Gastrocnemius medialis (tissue), 4 donors: Measurements from ENCODE around the gene PTPRM. TPM values are rescaled to one million over a fixed set of nuclear protein-coding genes. Genes with fewer than 3 reads are reported as not detected.

Experiments used
- ATAC-seq, 2 donors: fragments of 150-250 bp; one replicate each; pipeline ENCODE4 v1.9.1; 2016
- DNase-seq, 2 donors: peaks; one replicate each; pipeline ENCODE4 v3.0.0-alpha.2; 2019
- H3K27ac ChIP-seq, 4 donors: fragments of 200-600 bp; sonication (generic); 1 replicate in 1 of 4; 2 replicates in 3 of 4; pipeline ENCODE4 v1.5.1; 2016 to 2018; ENCODE audit warnings: mild to moderate bottlenecking in 2 of 4, moderate library complexity in 1 of 4
- H3K27me3 ChIP-seq, 3 donors: fragments of 200-600 bp; sonication (generic) in 2 of 3; 1 replicate in 1 of 3; 2 replicates in 2 of 3; pipeline versions ENCODE4 v1.5.1 to v1.6.0; 2016 to 2019; ENCODE audit warnings: mild to moderate bottlenecking in 1 of 3, moderate library complexity in 1 of 3
- H3K36me3 ChIP-seq, 2 donors: fragments of 200-600 bp; sonication (generic) in 1 of 2; one replicate each; pipeline ENCODE4 v1.5.1; 2017 to 2018
- H3K4me1 ChIP-seq, 2 donors: fragments of 200-600 bp; sonication (generic) in 1 of 2; one replicate each; pipeline ENCODE4 v1.5.1; 2016 to 2017; ENCODE audit warnings: mild to moderate bottlenecking in 2 of 2
- H3K4me3 ChIP-seq, 4 donors: fragments of 200-600 bp; sonication (generic) in 3 of 4; 1 replicate in 1 of 4; 2 replicates in 3 of 4; pipeline ENCODE4 v1.5.1; 2016 to 2019; ENCODE audit warnings: mild to moderate bottlenecking in 2 of 4
- H3K9me3 ChIP-seq, 3 donors: fragments of 200-600 bp; sonication (generic) in 2 of 3; 1 replicate in 1 of 3; 2 replicates in 2 of 3; pipeline ENCODE4 v1.5.1; 2016 to 2019
- CTCF ChIP-seq, 5 experiments: fragments of 450-650 bp in 3 of 5; fragments of 200-600 bp in 2 of 5; sonication (generic) in 2 of 5; IDR thresholded peaks in 4 of 5; conservative IDR thresholded peaks in 1 of 5; 1 replicate in 4 of 5; 2 replicates in 1 of 5; pipeline ENCODE4 v1.5.1; 2016 to 2019; ENCODE audit warnings: antibody characterized with exemption in 5 of 5, mild to moderate bottlenecking in 3 of 5, moderate library complexity in 3 of 5
- POLR2A ChIP-seq, 2 donors: fragments of 450-650 bp; IDR thresholded peaks; one replicate each; pipeline ENCODE4 v1.6.1; 2017; ENCODE audit warnings: antibody characterized with exemption in 2 of 2, mild to moderate bottlenecking in 2 of 2, moderate library complexity in 2 of 2
- in situ Hi-C, 4 donors: fragments of 200-750 bp; cut with MboI; loops; one replicate each; pipeline versions ENCODE4 v1.15.0 to v1.8.0; 2017; ENCODE audit warnings: low sequenced_read_pairs in 4 of 4
- intact Hi-C: fragments of 100-400 bp; cut with DNase I; formaldehyde crosslinking; loops from one replicate; pipeline ENCODE4 v1.15.1; 2023; ENCODE audit warnings: low total_unique reads
- total RNA-seq, 4 donors: library from RNA; depleted of rRNA; stranded (reverse); fragments of >200 nt; gene quantifications; one replicate each; pipeline versions ENCODE4 v1.1.0 to v1.2.3, GENCODE V29; 2016

PTPRM gene
- total RNA-seq, 4 donors from 2014 or later: 52.6 to 79.3 (median 63.8) TPM

- Histone ChIP-seq H3K27me3 (no peaks in the 10 kb centered on the region), H3K27ac (no peak overlapping the region), H3K4me3 (no peak overlapping the region), H3K9me3 (no peaks in the 10 kb centered on the region), H3K4me1 (no peaks in the 10 kb centered on the region), H3K36me3 (peaks cover 0 to 9% of the 10 kb centered on the region in 2 donors)
- no peak for DNase-seq
- in situ Hi-C loops (no loop called here), intact Hi-C loops (no loop called here)
- ATAC-seq: no peak
- no peak for TF ChIP-seq POLR2A (IDR thresholded peaks at IDR 0.05)
These were observed 845.0 kb downstream of the PTPRM start for GRCh38 chr18:8412117-8412516.

GRCh38 chr18:8413189-8413588 is 846.1 kb downstream of the PTPRM start:
- Histone ChIP-seq H3K36me3 (no peaks in the 10 kb centered on the region), H3K27ac (no peak overlapping the region), H3K27me3 (no peaks in the 10 kb centered on the region), H3K9me3 (no peaks in the 10 kb centered on the region), H3K4me1 (no peaks in the 10 kb centered on the region), H3K4me3 (no peak overlapping the region)
- ATAC-seq (no peak), DNase-seq (no peak)
- in situ Hi-C loops: no loop called here
- TF ChIP-seq CTCF (IDR thresholded peaks at IDR 0.05 in 4 of 5, conservative IDR thresholded peaks at IDR 0.05 in 1 of 5): no peak
- no peak for TF ChIP-seq POLR2A (IDR thresholded peaks at IDR 0.05)
- intact Hi-C loops: no loop called here

- intact Hi-C loops (no loop called here), in situ Hi-C loops (no loop called here)
- no peak overlapping the region for H3K4me3 ChIP-seq
- H3K27me3 ChIP-seq: no peaks in the 10 kb centered on the region
- H3K36me3 ChIP-seq: no peaks in the 10 kb centered on the region
- no peaks in the 10 kb centered on the region for H3K4me1 ChIP-seq
- H3K9me3 ChIP-seq: no peaks in the 10 kb centered on the region
- TF ChIP-seq POLR2A (IDR thresholded peaks at IDR 0.05): no peak
- TF ChIP-seq CTCF (IDR thresholded peaks at IDR 0.05 in 4 of 5, conservative IDR thresholded peaks at IDR 0.05 in 1 of 5): no peak
- DNase-seq: no peak
- ATAC-seq: no peak
- no peak overlapping the region for H3K27ac ChIP-seq
These were observed 846.6 kb downstream of the PTPRM start for GRCh38 chr18:8413751-8414150.

GRCh38 chr18:8416212-8417019 is 849.3 kb downstream of the PTPRM start:
- Histone ChIP-seq H3K27me3 (no peaks in the 10 kb centered on the region), H3K27ac (no peak overlapping the region), H3K4me3 (no peak overlapping the region), H3K9me3 (no peaks in the 10 kb centered on the region), H3K4me1 (no peaks in the 10 kb centered on the region), H3K36me3 (no peaks in the 10 kb centered on the region)
- no peak for DNase-seq
- intact Hi-C loops (no loop called here), in situ Hi-C loops (no loop called here)
- ATAC-seq: no peak
- TF ChIP-seq CTCF (IDR thresholded peaks at IDR 0.05 in 4 of 5, conservative IDR thresholded peaks at IDR 0.05 in 1 of 5) (no peak), POLR2A (IDR thresholded peaks at IDR 0.05) (no peak)

- no peak overlapping the region for H3K27ac ChIP-seq
- DNase-seq: no peak
- in situ Hi-C loops: no loop called here
- no peak overlapping the region for H3K4me3 ChIP-seq
- no peaks in the 10 kb centered on the region for H3K4me1 ChIP-seq
- intact Hi-C loops: no loop called here
- no peaks in the 10 kb centered on the region for H3K27me3 ChIP-seq
- no peaks in the 10 kb centered on the region for H3K36me3 ChIP-seq
- TF ChIP-seq POLR2A (IDR thresholded peaks at IDR 0.05) (no peak), CTCF (IDR thresholded peaks at IDR 0.05 in 4 of 5, conservative IDR thresholded peaks at IDR 0.05 in 1 of 5) (no peak)
- ATAC-seq: no peak
- H3K9me3 ChIP-seq: no peaks in the 10 kb centered on the region
These were observed 855.3 kb downstream of the PTPRM start for GRCh38 chr18:8422391-8422790.
